Measurements from ENCODE around the gene ULK3.

ULK3 gene

GRCh38 chr15:74830868-74831267 lies 12.1 kb downstream of the ULK3 start:
- in situ Hi-C loops (cut with HindIII; ENCODE audit: low sequenced_read_pairs): no loop called here
- no peak overlapping the region for H3K4me3 ChIP-seq (ENCODE audit: low read depth, low read length)
- TF ChIP-seq CTCF (IDR thresholded peaks at IDR 0.05; ENCODE audit: low read depth, low read length, missing control alignments): no peak
- DNase-seq (ENCODE audit: low read depth): no peak

GRCh38 chr15:74829991-74830390 lies 13.0 kb downstream of the ULK3 start:
- no peak for DNase-seq (ENCODE audit: low read depth)
- in situ Hi-C loops (cut with HindIII; ENCODE audit: low sequenced_read_pairs): no loop called here
- no peak overlapping the region for H3K4me3 ChIP-seq (ENCODE audit: low read depth, low read length)
- no peak for TF ChIP-seq CTCF (IDR thresholded peaks at IDR 0.05; ENCODE audit: low read depth, low read length, missing control alignments)

GRCh38 chr15:74829486-74829885 lies 13.5 kb downstream of the ULK3 start:
- in situ Hi-C loops (cut with HindIII; ENCODE audit: low sequenced_read_pairs): no loop called here
- TF ChIP-seq CTCF (IDR thresholded peaks at IDR 0.05; ENCODE audit: low read depth, low read length, missing control alignments): no peak
- DNase-seq (ENCODE audit: low read depth): no peak
- no peak overlapping the region for H3K4me3 ChIP-seq (ENCODE audit: low read depth, low read length)

GRCh38 chr15:74828835-74829234 lies 14.1 kb downstream of the ULK3 start:
- no peak overlapping the region for H3K4me3 ChIP-seq (ENCODE audit: low read depth, low read length)
- in situ Hi-C loops (cut with HindIII; ENCODE audit: low sequenced_read_pairs): no loop called here
- no peak for TF ChIP-seq CTCF (IDR thresholded peaks at IDR 0.05; ENCODE audit: low read depth, low read length, missing control alignments)
- DNase-seq (ENCODE audit: low read depth): no peak

GRCh38 chr15:74827614-74828013 lies 15.3 kb downstream of the ULK3 start:
- in situ Hi-C loops (cut with HindIII; ENCODE audit: low sequenced_read_pairs): no loop called here
- DNase-seq (ENCODE audit: low read depth): no peak
- H3K4me3 ChIP-seq (ENCODE audit: low read depth, low read length): no peak overlapping the region
- TF ChIP-seq CTCF (IDR thresholded peaks at IDR 0.05; ENCODE audit: low read depth, low read length, missing control alignments): no peak

- TF ChIP-seq CTCF (IDR thresholded peaks at IDR 0.05; ENCODE audit: low read depth, low read length, missing control alignments): no peak
- no peak overlapping the region for H3K4me3 ChIP-seq (ENCODE audit: low read depth, low read length)
- DNase-seq (ENCODE audit: low read depth): no peak
- in situ Hi-C loops (cut with HindIII; ENCODE audit: low sequenced_read_pairs): no loop called here
These were observed 16.0 kb downstream of the ULK3 start for GRCh38 chr15:74826921-74827320.

GRCh38 chr15:74826364-74826819 lies 16.6 kb downstream of the ULK3 start, which contains the start of gene CPLX3:
CPLX3 (plus strand) TSS chr15:74826627; CDS start chr15:74826704, 77 bp downstream.
- no peak within 1 kb of the TSS for H3K4me3 ChIP-seq (ENCODE audit: low read depth, low read length)
- DNase-seq (ENCODE audit: low read depth): no peak
- TF ChIP-seq CTCF (IDR thresholded peaks at IDR 0.05; ENCODE audit: low read depth, low read length, missing control alignments): no peak
- in situ Hi-C loops (cut with HindIII; ENCODE audit: low sequenced_read_pairs): no loop called here
